GM21526 (cell line): ENCODE data around the gene CNTF.

Experiments used
- ATAC-seq: cut with Tn5 transposase; IDR thresholded peaks from one replicate; pipeline ENCODE4 v1.9.1; 2021; ENCODE audit warnings: moderate library complexity; ENCODE audit not compliant: unreplicated experiment, low FRiP score

Gene CNTF

DNA sequence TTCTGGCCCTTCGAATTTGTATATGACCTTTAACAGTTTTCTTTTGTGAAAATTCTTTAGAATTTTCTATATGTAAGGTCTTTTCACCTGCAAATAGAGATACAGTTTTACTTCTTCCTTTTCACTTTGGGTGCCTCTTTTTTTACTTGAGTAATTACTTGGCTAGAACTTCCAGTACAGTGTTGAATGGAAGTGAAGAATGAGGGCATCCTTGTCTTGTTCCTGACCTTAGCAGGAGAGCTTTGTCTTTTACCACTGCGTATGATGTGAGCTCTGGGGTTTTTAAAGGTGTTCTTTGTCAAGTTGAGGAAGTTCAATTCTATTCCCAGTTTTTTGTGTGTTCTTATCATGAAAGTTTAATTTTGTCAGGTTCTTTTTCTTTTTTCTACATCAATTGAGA is 22.0 kb upstream of the CNTF start:
- no peak for ATAC-seq

DNA sequence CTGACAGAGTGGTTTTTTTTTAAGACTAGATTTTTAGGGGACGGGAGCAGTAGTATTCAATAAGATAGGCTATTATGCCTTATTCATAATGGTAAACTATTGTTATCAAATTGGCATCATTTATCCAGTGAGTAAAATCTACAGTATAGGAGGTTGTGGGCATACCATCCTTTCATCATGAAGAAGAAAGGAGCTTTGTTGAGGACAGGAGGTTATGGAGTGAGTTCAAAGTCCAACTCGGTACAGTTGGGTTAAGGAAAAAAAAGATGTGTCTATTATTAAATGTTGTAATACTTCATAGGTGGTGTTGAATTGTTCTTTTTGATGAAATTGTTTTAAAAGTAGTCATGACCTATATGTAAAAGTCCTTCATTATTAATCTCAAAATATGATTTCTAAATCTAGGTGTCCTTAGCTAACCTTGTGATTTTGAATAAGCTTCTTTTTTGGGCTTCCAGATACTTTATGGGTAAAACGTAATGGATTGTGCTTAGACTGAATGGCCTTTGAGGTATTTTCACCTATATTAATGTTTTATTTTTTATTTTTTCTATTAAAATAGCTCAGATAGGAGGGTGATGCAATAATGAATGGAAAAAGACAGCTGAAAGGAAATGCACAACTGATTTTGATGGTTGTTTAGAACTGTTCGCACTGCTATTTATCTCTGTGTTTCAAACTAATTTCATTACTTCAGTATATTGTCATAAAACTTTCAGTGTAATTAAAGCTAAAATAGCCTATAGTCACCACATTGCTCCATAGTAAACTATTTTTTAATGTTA is 15.3 kb upstream of the CNTF start:
- ATAC-seq, result no peak

DNA sequence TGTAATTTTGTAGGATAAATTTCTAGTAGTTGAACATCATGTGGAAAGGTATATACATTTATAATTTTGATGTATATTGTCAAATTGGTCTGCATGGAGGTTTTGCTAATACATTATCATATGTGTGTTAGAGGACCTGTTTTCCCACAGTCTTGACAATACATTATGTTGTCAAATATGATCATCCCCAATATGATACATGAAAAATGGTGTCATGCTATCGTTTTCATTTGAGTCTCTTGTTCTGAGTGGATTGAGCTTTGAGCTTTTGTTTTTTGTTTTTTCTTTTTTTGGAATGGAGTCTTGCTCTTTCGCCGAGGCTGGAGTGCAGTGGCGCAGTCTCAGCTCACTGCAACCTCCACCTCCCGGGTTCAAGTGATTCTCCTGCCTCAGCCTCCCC is 14.1 kb upstream of the CNTF start:
- ATAC-seq, result no peak

DNA sequence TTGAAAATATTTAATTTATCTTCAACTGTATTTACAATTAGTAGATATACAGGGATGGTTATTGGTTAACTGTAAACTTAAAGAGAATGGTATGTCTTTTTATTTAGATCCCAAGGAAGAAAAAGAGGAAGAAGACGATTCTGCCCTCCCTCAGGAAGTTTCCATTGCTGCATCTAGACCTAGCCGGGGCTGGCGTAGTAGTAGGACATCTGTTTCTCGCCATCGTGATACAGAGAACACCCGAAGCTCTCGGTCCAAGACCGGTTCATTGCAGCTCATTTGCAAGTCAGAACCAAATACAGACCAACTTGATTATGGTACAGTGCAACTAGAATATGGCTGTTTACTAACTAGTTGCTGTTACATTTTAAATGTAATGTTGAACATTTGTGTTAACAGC is 12.7 kb upstream of the CNTF start:
- no peak for ATAC-seq

DNA sequence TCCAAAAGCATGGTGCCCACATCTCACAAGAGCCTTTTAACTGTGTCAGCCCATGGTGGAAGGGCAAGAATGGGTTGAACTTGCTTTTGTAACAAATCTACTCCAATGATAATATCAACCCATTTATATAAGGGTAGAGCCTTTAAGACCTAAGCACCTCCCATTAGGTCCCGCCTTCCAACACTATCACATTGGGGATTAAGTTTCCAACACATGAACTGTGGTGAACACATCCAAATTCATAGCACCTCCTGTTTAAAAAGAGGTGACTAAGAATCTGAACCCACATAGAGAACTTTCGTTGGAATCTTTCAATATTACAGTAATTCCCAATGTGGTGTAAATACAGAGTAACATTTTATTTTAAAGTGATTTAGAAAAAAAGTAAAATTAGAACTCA is 9.2 kb upstream of the CNTF start:
- no peak for ATAC-seq

DNA sequence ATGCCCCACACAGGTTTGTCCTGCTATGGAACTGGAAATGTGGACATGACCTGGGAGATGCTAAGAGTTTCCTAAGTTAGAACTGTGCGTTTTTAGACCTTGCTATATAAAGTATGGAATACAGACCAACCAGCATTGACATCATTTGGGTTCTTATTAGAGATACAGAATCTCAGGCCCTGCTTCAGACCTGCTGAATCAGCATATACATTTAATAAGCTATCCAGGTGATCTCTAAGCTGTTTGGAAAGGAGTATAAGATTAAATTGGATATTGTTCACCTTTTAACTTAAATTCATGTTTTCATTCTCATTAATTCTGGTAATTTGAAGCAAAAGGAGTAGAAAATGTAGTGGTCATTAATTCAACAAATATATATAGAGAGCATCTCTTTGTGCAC is 6.9 kb upstream of the CNTF start:
- ATAC-seq, result no peak

DNA sequence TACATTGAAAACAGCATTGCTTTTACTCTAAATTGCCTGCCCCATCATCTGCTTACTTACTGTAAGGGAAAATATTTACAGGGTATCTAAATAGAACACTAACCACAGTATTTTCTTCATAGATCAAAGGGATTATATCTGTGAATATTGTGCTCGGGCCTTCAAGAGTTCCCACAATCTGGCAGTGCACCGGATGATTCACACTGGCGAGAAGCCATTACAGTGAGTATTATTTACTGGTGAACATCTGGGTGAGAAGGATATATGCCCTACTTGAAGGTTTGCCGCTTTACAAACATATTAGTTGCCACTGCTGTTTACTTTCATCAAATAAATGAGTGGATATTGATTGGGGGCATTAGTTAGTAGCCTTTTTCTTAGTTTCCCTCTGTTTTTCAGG is 5.9 kb upstream of the CNTF start:
- ATAC-seq, result no peak

DNA sequence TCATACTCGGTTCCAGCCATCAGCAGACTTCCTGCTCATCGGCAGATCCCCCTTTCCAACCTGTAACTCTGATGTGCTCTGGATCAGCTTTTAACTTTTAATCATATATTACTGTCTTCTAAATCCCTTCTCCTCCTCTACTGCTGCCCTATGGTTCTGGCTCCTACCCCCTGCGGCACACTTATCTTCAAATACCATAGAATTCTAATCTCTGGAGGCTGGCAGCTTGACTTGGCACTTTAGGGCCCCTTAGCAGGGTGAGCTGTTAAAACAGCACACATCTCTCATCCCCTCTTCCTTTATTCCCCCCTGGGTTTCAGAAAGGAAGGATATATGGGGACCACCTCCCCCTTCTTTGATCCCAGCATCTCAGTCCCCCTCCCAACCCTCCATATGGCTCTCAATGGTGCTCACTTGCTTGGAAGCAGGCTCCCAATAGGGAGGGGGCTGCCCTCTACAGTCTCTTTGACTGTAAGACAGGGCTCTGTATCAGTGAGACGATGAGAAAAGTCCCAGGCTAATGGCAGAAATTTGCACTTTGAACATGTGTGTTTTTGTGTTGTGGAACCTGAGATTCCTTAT is 4.4 kb upstream of the CNTF start:
- no peak for ATAC-seq

DNA sequence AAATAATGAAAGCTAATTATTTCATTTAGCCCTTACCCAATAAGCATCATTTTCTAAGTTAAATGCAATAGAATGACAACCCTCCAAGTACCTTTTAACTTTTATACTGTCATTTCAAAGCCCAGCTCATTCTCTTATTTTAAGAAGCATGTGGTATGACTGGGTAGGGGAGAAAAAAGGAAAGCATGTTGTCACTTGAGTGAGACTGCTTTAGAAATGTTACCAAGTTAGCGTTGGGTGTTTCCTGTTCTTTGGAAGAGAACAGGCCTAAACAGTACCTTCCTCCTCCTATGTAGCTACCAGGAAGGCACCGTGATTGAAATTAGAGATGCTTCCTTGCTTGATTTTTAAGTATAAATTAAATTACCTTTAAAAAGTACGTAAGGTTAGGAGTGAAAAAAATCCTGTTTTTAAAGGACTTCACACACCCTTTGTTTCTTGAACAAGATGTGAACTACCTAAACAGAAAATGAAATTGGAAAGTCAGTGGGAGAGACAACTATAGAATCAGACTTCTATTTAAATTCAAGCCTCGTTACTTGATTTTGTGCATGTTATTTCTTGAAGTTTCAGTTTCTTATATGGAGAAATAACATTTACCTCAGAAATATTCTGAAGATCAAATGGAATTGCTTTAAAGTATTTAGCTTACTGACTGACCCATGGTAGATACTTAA is 741 bp upstream of the CNTF start:
- ATAC-seq, result no peak

DNA sequence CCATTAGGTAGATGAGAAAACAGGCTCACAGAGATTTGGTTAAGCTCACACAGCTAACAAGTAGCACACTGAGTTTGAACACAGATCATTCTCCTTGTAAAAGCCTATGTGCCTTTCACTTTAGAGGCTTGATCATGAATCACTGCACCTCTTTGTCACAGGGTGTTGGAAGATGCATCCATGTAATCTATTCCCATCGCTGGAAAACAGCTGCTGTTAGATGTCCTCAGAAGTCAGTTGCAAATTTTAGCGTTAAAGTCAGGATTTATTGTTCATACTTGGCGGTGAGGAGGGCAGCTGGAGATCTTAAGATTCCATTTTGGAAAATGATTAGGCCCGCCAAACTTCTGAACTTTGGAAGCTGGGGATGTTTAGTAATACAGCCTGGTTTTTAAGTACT is 2.6 kb downstream of the CNTF start:
- no peak for ATAC-seq

DNA sequence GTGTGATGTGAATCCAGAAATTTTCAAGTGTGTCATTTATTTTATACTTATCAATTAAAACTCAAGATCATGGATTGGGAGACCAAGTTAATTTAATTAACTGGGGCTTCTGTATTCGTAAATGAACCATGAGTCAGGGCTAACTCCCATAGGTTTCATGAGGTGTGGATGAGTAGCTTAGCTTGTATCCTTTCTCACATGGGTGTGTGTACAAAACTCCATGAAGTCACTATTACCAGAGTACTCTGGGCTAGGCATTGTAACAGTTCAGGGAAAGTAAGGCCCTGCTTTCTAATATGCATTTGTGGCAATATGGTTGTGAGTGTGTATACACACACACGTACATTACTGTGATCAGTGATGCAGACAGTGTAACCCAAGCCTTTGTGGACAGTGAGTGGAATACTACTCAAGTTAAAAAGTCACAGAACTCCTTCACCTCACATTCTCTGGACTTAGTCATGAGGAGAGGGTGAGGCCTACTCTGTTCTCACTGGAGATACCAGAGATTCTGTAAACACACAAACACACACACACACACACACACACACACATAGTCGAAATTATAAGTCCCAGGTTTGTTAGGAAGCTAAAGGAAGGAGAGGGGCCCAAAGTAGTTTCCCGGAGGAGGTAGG is 3.5 kb downstream of the CNTF start:
- no peak for ATAC-seq

DNA sequence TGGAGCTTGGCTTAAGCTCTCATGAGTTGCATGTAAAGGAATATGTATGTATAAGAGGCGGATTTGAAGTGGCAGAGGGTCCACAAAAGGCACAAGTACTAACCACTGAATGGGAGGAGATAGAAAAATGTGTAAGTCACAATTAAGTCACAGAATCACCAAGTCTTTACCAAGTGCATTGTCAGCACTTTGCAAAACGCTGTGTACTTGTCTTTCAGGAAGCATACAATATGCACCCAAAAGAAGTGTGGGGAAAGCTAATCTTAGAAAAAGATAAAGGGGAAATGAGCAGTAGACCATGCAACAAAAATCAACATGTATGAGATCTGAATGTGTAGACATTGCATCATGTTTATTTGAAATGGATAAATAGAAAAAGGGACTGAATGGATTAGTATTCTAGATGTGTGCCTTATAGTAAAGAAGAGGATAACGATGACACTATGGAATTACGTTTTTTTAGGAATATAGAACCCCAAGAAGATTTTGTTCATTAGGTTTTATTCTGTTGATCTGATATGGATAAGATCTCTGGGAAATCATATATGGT is 4.5 kb downstream of the CNTF start:
- no peak for ATAC-seq

DNA sequence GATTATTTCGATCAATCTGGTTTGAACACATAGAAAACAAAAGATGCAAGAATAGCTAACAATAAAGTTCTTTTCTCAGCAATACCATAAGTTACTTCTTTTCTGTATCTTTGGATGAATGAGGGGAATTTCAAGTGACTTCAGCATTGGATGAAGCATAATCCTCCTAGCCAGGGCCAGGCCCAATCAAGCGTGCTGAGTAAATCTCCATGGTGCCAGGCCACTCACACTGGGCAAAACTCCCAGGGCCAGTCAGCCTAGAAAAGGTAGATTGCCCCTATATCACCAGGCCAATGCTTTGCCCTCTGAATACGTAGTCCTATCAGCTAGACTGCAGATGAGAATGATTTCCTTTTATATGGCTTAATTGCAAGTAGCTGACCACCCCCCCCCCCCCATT is 6.0 kb downstream of the CNTF start:
- no peak for ATAC-seq

DNA sequence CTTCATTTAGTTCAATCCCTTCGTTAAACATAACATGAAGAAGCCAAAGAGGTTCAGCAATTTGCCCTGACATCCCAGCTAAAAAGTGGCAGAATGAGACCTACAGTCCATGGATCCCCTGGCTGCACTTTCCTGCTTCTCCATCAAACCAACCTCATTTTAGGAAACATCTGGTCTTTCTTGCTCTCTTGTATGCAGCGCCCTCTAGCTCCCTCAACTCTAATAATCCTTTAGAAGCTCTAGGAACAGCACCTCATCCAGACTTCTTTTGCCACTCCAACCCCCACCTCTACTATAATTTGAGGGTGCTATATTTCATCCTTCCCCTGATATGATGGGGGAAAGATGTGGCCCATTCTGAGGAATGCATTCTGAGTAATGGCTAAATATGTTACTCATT is 7.4 kb downstream of the CNTF start:
- no peak for ATAC-seq

DNA sequence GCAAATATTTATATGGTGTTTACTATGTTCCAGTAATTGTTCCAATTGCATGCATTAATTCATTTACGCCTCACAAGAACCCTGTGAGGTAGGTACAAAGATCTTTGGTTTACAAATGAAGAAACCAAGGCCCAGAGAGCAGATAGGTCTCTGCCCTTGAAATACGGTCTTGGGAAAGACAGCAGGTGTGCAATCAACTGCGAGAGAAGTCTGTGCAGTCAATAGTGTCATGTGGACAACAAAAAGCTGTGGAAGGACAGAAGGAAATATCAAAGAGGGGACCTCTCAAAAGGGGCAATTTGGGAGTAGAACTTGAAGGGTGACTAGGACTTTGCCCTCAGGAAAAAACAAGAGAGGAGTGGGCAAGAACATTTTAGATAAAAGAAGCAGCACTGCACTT is 8.9 kb downstream of the CNTF start:
- no peak for ATAC-seq

DNA sequence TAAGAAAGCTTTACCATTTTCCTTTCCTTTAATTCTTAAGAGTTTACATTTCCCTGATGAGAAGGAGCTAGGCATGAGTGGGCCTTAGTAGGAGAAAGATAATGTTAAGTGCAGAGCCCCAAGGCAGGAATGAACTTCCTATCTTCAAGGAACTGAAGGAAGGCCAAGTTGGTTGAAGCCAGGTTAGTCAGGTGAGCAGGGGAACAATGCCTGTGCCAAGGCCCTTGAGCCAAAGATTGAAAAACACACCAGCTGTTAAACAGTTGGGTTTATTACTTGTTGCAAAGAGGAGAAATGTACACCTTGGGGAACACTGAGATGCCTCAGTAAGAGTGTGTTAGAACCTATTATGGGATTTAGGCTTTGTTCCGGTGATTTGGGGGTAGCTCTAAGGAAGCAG is 10.0 kb downstream of the CNTF start:
- ATAC-seq, result no peak

DNA sequence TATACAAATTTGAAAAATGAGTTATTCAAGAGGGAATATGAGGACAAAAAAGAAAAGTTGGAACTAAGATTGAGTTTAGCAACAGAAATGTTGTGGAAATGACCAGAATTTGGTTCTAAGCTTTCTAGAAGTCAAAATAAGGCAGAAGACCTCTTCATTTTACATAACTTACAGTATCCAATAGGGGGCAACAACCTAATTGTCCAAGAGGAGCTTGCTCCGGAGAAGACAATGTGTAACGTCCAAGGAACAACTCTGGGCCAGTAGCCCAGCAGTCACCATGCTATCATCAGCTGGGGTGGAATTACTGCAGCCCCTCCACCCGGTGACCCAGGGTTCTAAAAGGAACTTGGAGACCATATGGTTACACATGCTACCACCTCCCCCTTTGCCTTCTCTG is 14.1 kb downstream of the CNTF start:
- ATAC-seq, result no peak

DNA sequence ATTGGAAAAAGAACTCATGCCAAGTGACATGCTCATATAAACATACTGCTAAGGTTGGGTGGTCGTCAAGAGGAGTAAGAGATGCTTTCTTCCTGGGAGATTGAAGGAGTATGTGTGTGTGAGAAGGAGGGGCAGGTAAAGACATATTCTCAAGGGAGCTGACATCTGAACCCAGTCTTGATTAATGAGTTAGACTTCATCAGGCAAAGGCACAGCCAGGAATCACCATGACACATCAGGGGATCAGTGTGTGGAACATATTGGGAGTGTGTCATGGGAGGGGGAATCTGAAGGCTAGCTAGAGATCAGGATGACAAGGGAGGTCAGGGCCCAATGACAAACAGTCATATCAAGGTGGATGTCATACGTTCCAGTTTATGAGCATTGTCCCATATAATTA is 14.9 kb downstream of the CNTF start:
- ATAC-seq, result no peak

DNA sequence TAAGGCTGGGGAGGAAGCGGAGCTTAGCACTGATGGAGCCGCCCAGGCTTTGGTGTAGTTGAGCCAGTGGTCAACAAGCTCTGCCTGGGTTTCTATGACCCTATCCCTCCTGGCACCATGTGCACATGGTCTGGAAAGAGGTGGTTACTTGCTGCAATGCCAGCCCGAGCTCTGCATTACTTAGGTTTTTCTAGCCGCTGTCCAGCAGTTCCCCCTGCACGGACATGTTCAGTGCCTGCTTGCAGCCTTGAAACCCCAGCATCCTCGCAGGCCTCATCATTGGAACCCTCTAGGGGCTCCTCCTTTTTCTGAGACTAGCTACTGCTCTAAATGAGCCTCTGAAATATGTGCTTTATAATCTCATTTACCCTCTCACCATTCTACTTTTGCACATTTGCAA is 16.6 kb downstream of the CNTF start:
- no peak for ATAC-seq

DNA sequence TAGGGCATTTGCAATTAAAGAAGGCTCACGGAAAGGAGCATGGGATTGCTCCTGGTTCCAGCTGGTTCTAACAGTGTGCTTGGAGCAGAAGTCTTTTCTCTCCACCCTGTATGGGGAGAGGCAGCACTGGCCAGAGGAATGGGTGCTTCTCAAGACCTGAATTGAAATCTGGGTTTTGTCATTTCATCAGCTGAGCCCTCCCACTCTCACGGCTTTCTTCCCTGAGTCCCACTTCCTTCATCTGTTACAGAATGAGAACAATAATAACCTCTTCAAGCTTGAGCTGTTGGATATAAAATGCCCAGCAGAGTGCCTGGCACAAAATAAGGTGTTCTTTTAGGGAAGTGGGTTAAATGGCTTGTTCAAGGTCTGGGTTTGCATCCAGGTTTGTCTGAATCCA is 17.2 kb downstream of the CNTF start:
- no peak for ATAC-seq

DNA sequence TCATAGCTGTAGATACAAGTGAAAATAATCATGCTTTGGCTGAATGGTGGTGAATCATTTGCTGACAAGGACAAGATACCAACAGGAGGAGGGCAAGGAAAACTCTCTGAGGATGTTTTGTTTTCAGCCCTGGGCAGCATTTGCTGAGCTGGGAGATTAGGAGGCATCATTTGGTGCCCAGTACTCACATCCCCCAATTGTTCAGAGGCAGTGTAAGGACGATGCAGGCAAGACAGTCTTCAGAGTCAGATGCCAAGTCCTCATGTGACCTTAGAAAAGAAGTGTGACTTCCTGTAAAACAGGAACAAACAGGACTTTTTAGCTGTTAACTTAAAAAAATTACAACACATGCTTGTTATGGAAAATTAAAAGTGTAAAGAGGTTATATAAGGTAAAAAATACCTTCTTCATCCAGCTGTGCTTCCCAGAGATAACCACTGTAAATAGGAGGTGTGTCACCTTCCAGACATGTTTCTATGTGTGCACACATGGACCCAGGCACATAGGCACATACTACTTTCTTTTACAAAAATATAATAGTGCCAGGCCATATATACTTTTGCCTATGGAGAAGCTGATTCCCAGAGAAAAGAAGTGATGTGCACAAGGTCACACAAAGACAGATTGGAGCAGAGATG is 18.0 kb downstream of the CNTF start:
- no peak for ATAC-seq
